WERI-Rb-1 (cell line): Measurements from ENCODE around the gene CCER1.

Experiments
- DNase-seq: peaks from one replicate; pipeline ENCODE4 v3.0.0-alpha.2; 2020
- H3K27ac ChIP-seq: fragments of 250-450 bp; sonication (Bioruptor Pico); 2 replicates; pipeline ENCODE4 v1.5.1; 2020; ENCODE audit warnings: mild to moderate bottlenecking, moderate library complexity
- H3K27me3 ChIP-seq: fragments of 250-450 bp; sonication (Bioruptor Pico); 2 replicates; pipeline ENCODE4 v1.5.1; 2021; ENCODE audit warnings: mild to moderate bottlenecking, low read depth, moderate library complexity; ENCODE audit not compliant: insufficient read depth, severe bottlenecking
- H3K36me3 ChIP-seq: fragments of 250-450 bp; sonication (Bioruptor Pico); 2 replicates; pipeline ENCODE4 v1.5.1; 2020; ENCODE audit warnings: mild to moderate bottlenecking, moderate library complexity
- H3K4me3 ChIP-seq: 2 replicates; pipeline ENCODE4 v1.5.1; 2011; ENCODE audit warnings: low read depth, mild to moderate bottlenecking, control low read depth, low read length
- H3K9me3 ChIP-seq: fragments of 250-450 bp; sonication (Bioruptor Pico); 2 replicates; pipeline ENCODE4 v1.5.1; 2021; ENCODE audit warnings: mild to moderate bottlenecking, moderate library complexity; ENCODE audit not compliant: severe bottlenecking
- TF ChIP-seq, protein P1 (sequence below): IDR thresholded peaks from 2 replicates; pipeline ENCODE4 v1.5.1; 2011; ENCODE audit warnings: low read depth, mild to moderate bottlenecking, control low read depth, inconsistent platforms, low read length

Gene CCER1, protein sequence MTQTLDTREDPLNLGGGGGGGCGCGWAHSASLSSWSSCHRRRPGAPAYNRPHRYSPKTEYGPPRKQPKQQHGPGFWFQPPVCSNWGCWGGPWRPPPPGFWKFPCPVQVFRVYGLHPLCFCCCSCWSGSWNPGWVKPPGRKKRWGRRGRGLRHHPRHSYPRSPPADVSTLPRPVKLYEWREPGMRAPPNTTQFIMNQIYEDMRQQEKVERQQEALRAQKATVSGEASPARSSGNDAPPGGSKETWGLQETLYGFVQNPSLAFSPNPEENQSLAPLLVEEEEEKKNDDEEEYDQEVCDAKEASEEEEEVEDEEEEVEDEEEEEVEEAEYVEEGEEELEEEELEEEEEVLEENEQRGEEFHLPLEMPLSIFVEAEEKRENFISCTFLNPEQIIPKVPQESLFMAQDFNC

DNA sequence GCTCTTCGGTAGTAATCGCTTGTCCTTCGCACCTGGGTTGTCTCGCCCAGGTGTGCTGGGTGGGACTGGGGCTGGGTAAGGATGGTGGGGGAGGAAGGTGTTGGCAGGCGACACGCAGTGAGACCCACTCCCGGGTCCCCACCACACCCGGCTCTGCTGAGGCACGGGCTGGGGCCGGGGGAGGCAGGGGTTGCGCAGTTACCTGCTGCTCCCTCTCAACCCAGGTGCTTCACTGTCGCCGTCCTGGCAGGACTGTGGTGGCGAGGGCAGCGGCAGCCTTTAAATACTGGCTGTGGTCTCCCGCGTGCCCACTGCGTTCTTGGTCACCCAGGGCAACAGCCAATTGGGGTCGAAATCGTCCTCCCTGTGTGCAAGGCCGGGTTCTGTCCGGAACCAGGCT is at the start of gene CCER1:
TSS of gene CCER1 (minus strand) at position 256 of the 400 bp plus-strand sequence. CDS start 434 bp downstream, outside the sequence.
- H3K9me3 ChIP-seq: peaks cover 2% of the 10 kb centered on the region
- no peak within 1 kb of the TSS for H3K27ac ChIP-seq
- no peaks in the 10 kb centered on the region for H3K27me3 ChIP-seq
- H3K36me3 ChIP-seq: no peaks in the 10 kb centered on the region
- DNase-seq: no peak
- H3K4me3 ChIP-seq: no peak within 1 kb of the TSS
- TF ChIP-seq, protein P1, sequence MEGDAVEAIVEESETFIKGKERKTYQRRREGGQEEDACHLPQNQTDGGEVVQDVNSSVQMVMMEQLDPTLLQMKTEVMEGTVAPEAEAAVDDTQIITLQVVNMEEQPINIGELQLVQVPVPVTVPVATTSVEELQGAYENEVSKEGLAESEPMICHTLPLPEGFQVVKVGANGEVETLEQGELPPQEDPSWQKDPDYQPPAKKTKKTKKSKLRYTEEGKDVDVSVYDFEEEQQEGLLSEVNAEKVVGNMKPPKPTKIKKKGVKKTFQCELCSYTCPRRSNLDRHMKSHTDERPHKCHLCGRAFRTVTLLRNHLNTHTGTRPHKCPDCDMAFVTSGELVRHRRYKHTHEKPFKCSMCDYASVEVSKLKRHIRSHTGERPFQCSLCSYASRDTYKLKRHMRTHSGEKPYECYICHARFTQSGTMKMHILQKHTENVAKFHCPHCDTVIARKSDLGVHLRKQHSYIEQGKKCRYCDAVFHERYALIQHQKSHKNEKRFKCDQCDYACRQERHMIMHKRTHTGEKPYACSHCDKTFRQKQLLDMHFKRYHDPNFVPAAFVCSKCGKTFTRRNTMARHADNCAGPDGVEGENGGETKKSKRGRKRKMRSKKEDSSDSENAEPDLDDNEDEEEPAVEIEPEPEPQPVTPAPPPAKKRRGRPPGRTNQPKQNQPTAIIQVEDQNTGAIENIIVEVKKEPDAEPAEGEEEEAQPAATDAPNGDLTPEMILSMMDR: no peak

DNA sequence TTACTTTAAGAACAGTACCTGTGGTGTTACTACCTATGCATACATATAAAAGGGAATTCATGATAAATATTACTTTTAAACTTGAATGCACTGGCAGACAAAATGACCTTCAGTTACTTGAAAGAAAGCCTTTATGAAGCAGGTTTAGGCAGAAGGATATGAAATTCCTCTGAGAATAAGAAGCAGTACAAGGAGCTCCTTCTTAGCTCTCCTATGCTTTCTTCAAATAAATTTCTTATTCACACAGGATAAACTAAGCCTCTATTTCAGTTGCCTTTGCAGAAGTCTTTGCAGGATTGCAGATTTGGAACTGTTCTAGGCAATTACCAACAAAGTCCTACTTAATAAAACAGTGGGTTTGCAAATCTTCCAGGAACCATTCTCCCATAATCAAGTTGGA is 48.8 kb upstream of the CCER1 start:
- TF ChIP-seq, protein P1: no peak
- H3K9me3 ChIP-seq: no peaks in the 10 kb centered on the region
- DNase-seq: no peak
- no peak overlapping the region for H3K27ac ChIP-seq
- H3K27me3 ChIP-seq: no peaks in the 10 kb centered on the region
- H3K36me3 ChIP-seq: no peaks in the 10 kb centered on the region
- no peak overlapping the region for H3K4me3 ChIP-seq

DNA sequence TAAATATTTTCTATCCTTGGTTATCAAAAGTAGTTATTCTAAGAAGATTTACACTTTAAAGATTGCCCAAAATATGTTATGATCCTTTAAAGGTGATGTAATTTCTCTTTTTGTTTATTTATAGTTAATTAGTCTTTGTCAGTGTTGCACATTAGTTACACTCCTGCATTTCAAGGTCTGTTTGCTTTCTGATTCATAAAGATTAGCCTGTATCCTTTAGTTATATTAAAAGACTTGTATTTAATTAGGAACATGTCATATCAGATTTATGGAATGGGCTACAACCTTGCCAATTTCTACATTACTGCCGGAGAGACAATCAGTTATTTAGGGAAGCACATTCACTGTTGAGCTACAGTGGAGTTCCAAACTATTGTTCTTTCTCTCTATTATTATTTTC is 46.3 kb upstream of the CCER1 start:
- Histone ChIP-seq H3K9me3 (no peaks in the 10 kb centered on the region), H3K36me3 (no peaks in the 10 kb centered on the region), H3K27me3 (no peaks in the 10 kb centered on the region), H3K4me3 (no peak overlapping the region), H3K27ac (no peak overlapping the region)
- DNase-seq: no peak
- TF ChIP-seq, protein P1: no peak

DNA sequence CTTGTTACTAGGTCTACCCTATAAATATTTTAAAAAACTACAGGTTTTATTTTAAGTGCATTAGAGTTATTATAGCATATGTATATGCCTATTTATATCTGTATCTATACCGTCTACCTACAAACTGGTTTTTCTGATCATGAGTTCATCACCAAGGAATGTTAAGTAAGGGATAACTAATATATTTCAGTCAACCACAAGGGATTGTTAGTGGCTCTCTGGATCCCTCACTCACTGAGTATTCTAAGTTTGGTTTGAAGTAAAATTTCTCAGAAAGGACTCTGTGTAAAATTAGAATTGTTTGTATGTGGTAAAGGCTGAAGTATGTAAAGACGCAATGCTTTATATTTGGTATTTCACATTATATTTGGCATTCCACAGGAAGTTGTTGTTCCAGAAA is 45.0 kb upstream of the CCER1 start:
- TF ChIP-seq, protein P1: no peak
- Histone ChIP-seq H3K27me3 (no peaks in the 10 kb centered on the region), H3K4me3 (no peak overlapping the region), H3K36me3 (no peaks in the 10 kb centered on the region), H3K9me3 (no peaks in the 10 kb centered on the region), H3K27ac (no peak overlapping the region)
- DNase-seq: no peak

DNA sequence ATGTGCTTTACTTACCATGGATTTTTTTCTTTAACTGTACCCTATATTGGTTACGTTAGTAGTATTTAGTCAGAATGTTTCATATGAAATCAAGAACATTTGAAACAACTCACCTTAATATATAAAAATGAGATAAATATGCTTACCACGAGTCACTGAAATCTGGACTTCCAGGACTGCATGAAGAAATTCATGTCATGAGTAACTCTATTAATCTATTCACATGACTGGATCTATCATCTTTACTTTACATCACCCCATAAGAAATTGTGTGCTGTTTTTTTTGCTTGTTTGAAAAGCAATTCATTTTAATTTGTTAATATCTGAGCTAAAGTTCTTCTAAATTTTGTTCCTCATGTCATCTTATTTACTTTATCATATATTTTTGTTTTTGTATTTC is 44.6 kb upstream of the CCER1 start:
- DNase-seq: no peak
- TF ChIP-seq, protein P1: no peak
- H3K36me3 ChIP-seq: no peaks in the 10 kb centered on the region
- H3K27ac ChIP-seq: no peak overlapping the region
- H3K4me3 ChIP-seq: no peak overlapping the region
- H3K9me3 ChIP-seq: no peaks in the 10 kb centered on the region
- H3K27me3 ChIP-seq: no peaks in the 10 kb centered on the region

DNA sequence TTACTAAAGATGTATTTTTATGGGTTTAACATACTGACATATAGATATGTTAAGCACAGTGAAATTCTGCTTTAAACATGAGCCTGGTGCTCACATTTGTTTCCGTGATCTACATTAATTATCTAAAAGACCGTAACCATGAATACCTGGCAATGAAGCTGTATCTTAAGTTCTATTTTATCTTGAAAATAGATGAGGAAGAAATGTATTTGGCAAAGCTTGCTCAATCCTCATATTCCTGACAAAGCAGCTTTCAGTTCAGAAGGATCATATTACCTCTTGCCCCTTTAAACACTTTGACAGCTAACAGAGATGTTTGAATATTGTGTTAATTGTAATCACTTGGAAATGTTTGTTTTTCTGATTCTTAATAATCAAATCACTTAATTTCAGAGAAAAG is 40.0 kb upstream of the CCER1 start:
- H3K27me3 ChIP-seq: no peaks in the 10 kb centered on the region
- no peak for DNase-seq
- TF ChIP-seq, protein P1: no peak
- no peak overlapping the region for H3K4me3 ChIP-seq
- peaks cover 6% of the 10 kb centered on the region for H3K9me3 ChIP-seq
- no peak overlapping the region for H3K27ac ChIP-seq
- no peaks in the 10 kb centered on the region for H3K36me3 ChIP-seq
